Spleen (tissue), 7 donors: ENCODE measurements around the gene PLCB3.

Experiments
- POLR2AphosphoS5 ChIP-seq, 3 donors: sonication (generic); formaldehyde crosslinking; IDR thresholded peaks; one replicate each; pipeline ENCODE4 v1.5.1; 2017; ENCODE audit warnings: antibody characterized with exemption in 3 of 3
- TF ChIP-seq, protein P1 (sequence below), 11 experiments: fragments of 200-600 bp in 7 of 11; fragments of 450-650 bp in 4 of 11; sonication (generic) in 4 of 11; IDR thresholded peaks in 8 of 11; conservative IDR thresholded peaks in 3 of 11; 1 replicate in 7 of 11; 2 replicates in 4 of 11; pipeline versions ENCODE4 v1.4.0 to v1.8.0; 2016 to 2021; ENCODE audit warnings: antibody characterized with exemption in 11 of 11, inconsistent platforms in 4 of 11, mild to moderate bottlenecking in 1 of 11
- donor health status: DM: no; HTN: no; CAD: no; lungs with moderate emphysema.
- donor health status: DM: no; HTN: no; CAD: no.
- donor health status: DM: no; HTN: no; CAD: no.

DNA sequence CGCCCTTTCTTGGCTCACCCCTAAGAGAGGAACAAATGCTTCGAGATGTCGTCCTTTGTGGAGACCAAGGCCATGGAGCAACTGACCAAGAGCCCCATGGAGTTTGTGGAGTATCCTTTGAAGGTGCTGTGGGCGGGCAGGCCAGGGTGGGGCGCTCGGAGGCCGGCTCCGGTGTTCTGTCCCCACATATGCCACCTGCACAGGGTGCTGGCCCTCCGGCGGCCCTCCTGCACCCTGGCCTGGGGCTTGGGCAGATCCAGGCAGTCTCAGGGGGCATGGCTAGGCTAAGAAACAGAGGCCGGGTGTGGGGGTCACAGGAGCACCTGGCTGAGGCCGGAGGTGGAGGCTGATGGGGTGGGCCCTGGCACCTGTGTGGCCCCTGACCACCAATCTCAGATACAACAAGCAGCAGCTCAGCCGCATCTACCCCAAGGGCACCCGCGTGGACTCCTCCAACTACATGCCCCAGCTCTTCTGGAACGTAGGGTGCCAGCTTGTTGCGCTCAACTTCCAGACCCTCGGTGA, 10.3 kb downstream of the PLCB3 start:
- TF ChIP-seq, protein P1, sequence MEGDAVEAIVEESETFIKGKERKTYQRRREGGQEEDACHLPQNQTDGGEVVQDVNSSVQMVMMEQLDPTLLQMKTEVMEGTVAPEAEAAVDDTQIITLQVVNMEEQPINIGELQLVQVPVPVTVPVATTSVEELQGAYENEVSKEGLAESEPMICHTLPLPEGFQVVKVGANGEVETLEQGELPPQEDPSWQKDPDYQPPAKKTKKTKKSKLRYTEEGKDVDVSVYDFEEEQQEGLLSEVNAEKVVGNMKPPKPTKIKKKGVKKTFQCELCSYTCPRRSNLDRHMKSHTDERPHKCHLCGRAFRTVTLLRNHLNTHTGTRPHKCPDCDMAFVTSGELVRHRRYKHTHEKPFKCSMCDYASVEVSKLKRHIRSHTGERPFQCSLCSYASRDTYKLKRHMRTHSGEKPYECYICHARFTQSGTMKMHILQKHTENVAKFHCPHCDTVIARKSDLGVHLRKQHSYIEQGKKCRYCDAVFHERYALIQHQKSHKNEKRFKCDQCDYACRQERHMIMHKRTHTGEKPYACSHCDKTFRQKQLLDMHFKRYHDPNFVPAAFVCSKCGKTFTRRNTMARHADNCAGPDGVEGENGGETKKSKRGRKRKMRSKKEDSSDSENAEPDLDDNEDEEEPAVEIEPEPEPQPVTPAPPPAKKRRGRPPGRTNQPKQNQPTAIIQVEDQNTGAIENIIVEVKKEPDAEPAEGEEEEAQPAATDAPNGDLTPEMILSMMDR (IDR thresholded peaks at IDR 0.05 in 8 of 11, conservative IDR thresholded peaks at IDR 0.05 in 3 of 11) = no peak
- TF ChIP-seq POLR2AphosphoS5 (IDR thresholded peaks at IDR 0.05) = no peak
